Measurements from ENCODE around the gene THSD4. TPM values are rescaled to one million over a fixed set of nuclear protein-coding genes. Genes with fewer than 3 reads are reported as not detected.
"Not testable (repeated sequence)": the region's sequence is repeated elsewhere in the genome, so short reads cannot be mapped to it uniquely, and the experiment has no call there.

The THSD4 gene
- total RNA-seq, 2 donors from 2014 or later: 0.08 TPM; not detected in 1

DNA sequence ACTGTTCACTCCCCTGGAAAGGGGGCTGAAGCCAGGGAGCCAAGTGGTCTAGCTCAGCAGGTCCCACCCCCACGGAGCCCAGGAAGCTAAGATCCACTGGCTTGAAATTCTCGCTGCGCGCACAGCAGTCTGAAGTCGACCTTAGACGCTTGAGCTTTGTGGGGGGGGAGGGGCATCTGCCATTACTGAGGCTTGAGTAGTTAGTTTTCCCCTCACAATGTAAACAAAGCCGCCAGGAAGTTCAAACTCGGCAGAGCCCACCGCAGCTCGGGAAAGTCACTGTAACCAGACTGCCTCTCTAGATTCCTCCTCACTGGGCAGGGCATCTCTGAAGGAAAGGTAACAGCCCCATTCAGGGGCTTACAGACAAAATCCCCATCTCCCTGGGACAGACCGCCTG is 150.3 kb downstream of the THSD4 start:
- H3K27ac Mint-ChIP-seq; H3K36me3 Mint-ChIP-seq (ENCODE audit: low read depth); H3K4me3 Mint-ChIP-seq; ATAC-seq (replicated peaks); H3K4me1 Mint-ChIP-seq; H3K9me3 Mint-ChIP-seq: not testable (repeated sequence)
- H3K27me3 Mint-ChIP-seq: peaks cover 24% of the 10 kb centered on the region

DNA sequence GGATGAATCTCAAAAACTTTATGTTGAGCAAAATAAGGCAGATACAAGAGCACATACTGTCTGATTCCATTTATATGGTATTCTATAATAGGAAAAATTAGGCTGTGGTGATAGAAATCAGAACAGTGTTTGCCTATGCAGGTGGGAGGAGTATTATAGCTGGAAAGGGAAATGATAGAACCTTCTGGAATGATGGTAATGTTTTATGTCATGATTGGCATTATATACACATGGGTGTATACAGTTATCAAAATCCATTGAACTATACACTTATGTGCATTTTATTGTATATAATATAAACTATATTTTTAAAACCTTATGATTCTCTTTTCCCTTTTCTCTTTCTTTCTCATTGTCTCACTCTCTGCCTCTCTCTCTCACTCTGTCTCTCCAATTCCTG is 156.1 kb downstream of the THSD4 start:
- Mint-ChIP-seq H3K36me3 (ENCODE audit: low read depth) (no peaks in the 10 kb centered on the region), H3K4me3 (no peak overlapping the region), H3K27me3 (peaks cover 16% of the 10 kb centered on the region), H3K27ac (no peak overlapping the region), H3K9me3 (peaks cover 4% of the 10 kb centered on the region), H3K4me1 (no peaks in the 10 kb centered on the region)
- ATAC-seq (replicated peaks): no peak

DNA sequence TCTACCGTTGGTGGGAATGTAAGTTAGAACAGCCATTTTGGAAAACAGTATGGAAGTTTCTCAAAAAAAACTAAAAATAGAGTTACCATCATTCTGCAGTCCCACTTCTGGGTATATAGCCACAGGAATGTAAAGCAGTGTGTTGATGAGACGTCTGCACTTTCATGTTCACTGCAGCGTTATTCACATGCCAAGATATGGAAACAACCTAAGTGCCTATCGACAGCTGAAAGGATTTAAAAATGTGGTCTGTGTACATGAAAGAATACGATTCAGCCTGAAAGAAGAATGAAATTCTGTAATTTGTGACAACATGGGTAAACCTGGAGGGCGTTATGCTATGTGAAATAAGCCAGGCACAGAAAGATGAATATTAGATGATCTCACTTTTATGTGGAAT is 157.7 kb downstream of the THSD4 start:
- no peak overlapping the region for H3K27ac Mint-ChIP-seq

DNA sequence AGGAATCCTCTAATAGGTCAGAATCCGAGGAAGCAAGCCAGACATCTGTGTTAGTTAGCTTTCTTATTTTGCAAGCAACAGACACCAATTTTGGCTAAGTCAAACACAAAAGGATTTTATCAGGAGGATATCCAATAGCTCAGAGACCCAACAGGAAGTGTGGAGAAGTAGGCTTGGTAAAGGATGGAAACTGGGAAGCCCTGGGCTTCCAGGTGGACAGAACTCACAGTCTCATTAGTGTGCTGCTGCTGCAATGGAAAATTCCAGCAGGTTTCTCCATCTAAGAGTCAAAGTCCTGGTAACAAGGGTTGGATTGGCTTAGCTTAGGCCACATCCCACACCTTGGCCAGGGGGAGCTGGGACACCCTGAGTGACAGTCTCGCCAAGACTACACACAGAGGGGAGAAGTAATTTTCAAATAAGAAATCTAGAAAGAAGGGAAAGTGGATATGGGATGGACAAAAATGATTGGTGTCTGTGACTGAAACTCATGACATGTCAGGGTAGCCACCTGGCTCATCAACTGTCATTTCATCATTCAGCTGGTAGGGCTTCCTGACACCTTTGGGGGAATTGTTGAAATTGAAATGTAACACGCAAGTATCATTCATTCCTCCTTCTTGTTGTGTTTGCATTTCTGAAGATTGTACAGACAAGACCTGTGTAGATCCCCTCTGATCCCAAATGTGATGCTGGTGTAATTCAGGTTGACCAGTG is 158.6 kb downstream of the THSD4 start:
- H3K27ac Mint-ChIP-seq: no peak overlapping the region
- H3K27me3 Mint-ChIP-seq: no peaks in the 10 kb centered on the region
- no peak for ATAC-seq (replicated peaks)
- H3K36me3 Mint-ChIP-seq (ENCODE audit: low read depth): no peaks in the 10 kb centered on the region
- H3K4me3 Mint-ChIP-seq: no peak overlapping the region
- H3K9me3 Mint-ChIP-seq: no peaks in the 10 kb centered on the region
- H3K4me1 Mint-ChIP-seq: no peaks in the 10 kb centered on the region

More for the DNA sequence above, 157.7 kb downstream of the THSD4 start:
- no peaks in the 10 kb centered on the region for H3K9me3 Mint-ChIP-seq
- no peaks in the 10 kb centered on the region for H3K36me3 Mint-ChIP-seq (ENCODE audit: low read depth)
- no peaks in the 10 kb centered on the region for H3K4me1 Mint-ChIP-seq
- ATAC-seq (replicated peaks): no peak
- H3K27me3 Mint-ChIP-seq: peaks cover 5% of the 10 kb centered on the region
- no peak overlapping the region for H3K4me3 Mint-ChIP-seq

GRCh38 chr15:71274448-71274798 is 159.2 kb downstream of the THSD4 start:
- Mint-ChIP-seq H3K4me1 (no peaks in the 10 kb centered on the region), H3K36me3 (ENCODE audit: low read depth) (no peaks in the 10 kb centered on the region), H3K4me3 (no peak overlapping the region), H3K27me3 (no peaks in the 10 kb centered on the region), H3K9me3 (no peaks in the 10 kb centered on the region), H3K27ac (no peak overlapping the region)
- no peak for ATAC-seq (replicated peaks)

- Mint-ChIP-seq H3K4me3 (no peak overlapping the region), H3K9me3 (no peaks in the 10 kb centered on the region), H3K27ac (no peak overlapping the region), H3K4me1 (no peaks in the 10 kb centered on the region), H3K36me3 (ENCODE audit: low read depth) (no peaks in the 10 kb centered on the region), H3K27me3 (no peaks in the 10 kb centered on the region)
- no peak for ATAC-seq (replicated peaks)
Measured at GRCh38 chr15:71275098-71275497, 159.8 kb downstream of the THSD4 start.

GRCh38 chr15:71275566-71276335 is 160.5 kb downstream of the THSD4 start:
- ATAC-seq (replicated peaks): no peak
- Mint-ChIP-seq H3K27me3 (peaks cover 3% of the 10 kb centered on the region), H3K27ac (no peak overlapping the region), H3K9me3 (no peaks in the 10 kb centered on the region), H3K4me1 (no peaks in the 10 kb centered on the region), H3K36me3 (ENCODE audit: low read depth) (no peaks in the 10 kb centered on the region), H3K4me3 (no peak overlapping the region)

GRCh38 chr15:71276336-71276665 is 161.0 kb downstream of the THSD4 start:
- no peaks in the 10 kb centered on the region for H3K9me3 Mint-ChIP-seq
- peaks cover 3% of the 10 kb centered on the region for H3K27me3 Mint-ChIP-seq
- no peak for ATAC-seq (replicated peaks)
- H3K36me3 Mint-ChIP-seq (ENCODE audit: low read depth): no peaks in the 10 kb centered on the region
- no peaks in the 10 kb centered on the region for H3K4me1 Mint-ChIP-seq
- H3K27ac Mint-ChIP-seq: no peak overlapping the region
- no peak overlapping the region for H3K4me3 Mint-ChIP-seq

DNA sequence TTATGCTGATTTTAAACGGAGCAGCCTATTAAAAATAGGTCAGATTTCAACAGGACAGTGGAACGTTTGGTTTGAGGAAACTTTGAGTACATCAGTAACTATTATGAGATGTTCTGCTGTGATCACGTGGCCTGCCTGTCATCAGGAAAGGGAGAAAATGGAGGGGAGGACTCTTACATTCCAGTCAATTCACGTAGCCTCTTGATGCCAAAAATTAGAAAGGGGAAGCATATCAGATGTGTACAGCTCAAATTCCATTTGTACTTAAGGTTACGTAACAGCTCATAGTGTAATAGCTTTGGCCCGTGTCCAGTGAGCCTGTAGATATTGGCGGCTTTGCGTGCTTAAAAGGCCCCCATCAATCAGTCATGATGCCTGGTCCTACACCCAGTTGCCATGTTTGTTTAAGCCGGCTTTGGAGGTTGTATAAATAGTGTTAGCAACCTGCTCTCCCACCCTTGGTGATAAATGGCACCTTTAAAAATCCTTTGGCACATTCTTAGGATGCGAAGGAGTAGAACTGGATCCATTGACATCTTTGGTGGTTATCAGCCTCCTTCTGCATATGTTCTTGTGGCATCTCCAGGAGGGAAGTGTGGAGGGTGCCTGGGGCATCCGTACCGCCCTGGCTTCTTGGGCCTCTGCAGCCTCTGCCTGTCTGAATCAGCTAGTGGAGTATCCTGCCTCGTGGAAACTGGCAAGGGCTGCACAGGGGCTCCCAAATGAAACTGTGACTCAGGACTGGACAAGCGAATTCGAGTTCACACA is 163.9 kb downstream of the THSD4 start:
- H3K27me3 Mint-ChIP-seq: peaks cover 3% of the 10 kb centered on the region
- H3K9me3 Mint-ChIP-seq: no peaks in the 10 kb centered on the region
- no peaks in the 10 kb centered on the region for H3K36me3 Mint-ChIP-seq (ENCODE audit: low read depth)
- no peak overlapping the region for H3K27ac Mint-ChIP-seq
- H3K4me3 Mint-ChIP-seq: no peak overlapping the region
- ATAC-seq (replicated peaks): no peak
- H3K4me1 Mint-ChIP-seq: no peaks in the 10 kb centered on the region

GRCh38 chr15:71279757-71280141 is 164.5 kb downstream of the THSD4 start:
- H3K4me1 Mint-ChIP-seq: no peaks in the 10 kb centered on the region
- no peak overlapping the region for H3K27ac Mint-ChIP-seq
- H3K27me3 Mint-ChIP-seq: peaks cover 3% of the 10 kb centered on the region
- no peak for ATAC-seq (replicated peaks)
- H3K4me3 Mint-ChIP-seq: no peak overlapping the region
- no peaks in the 10 kb centered on the region for H3K9me3 Mint-ChIP-seq
- no peaks in the 10 kb centered on the region for H3K36me3 Mint-ChIP-seq (ENCODE audit: low read depth)

DNA sequence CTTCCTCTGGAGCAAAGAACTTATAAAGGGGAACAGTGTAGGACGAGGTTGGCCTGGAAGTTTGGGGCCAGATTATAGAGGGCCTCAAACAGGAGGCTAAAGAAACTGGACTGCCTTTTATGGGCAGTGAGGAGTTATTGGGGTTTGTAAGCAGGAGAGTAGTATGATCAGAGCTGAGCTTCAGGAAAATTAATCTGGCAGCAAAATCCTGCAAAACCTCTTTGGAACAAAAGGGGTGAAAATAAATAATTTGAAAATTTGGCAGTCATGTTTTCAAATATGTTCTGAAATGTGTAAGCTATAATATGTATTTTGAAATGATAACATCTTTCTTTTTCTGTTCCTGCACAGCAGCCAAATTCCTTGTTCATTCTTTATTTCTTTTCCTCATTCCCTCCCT is 164.9 kb downstream of the THSD4 start:
- no peaks in the 10 kb centered on the region for H3K9me3 Mint-ChIP-seq
- H3K27ac Mint-ChIP-seq: no peak overlapping the region
- H3K4me3 Mint-ChIP-seq: no peak overlapping the region
- no peak for ATAC-seq (replicated peaks)
- H3K27me3 Mint-ChIP-seq: peaks cover 3% of the 10 kb centered on the region
- no peaks in the 10 kb centered on the region for H3K36me3 Mint-ChIP-seq (ENCODE audit: low read depth)
- H3K4me1 Mint-ChIP-seq: no peaks in the 10 kb centered on the region

GRCh38 chr15:71281256-71281655 is 166.0 kb downstream of the THSD4 start:
- no peaks in the 10 kb centered on the region for H3K9me3 Mint-ChIP-seq
- H3K36me3 Mint-ChIP-seq (ENCODE audit: low read depth): no peaks in the 10 kb centered on the region
- ATAC-seq (replicated peaks): no peak
- no peak overlapping the region for H3K4me3 Mint-ChIP-seq
- peaks cover 3% of the 10 kb centered on the region for H3K27me3 Mint-ChIP-seq
- H3K4me1 Mint-ChIP-seq: no peaks in the 10 kb centered on the region
- H3K27ac Mint-ChIP-seq: no peak overlapping the region

- no peaks in the 10 kb centered on the region for H3K4me1 Mint-ChIP-seq
- no peaks in the 10 kb centered on the region for H3K9me3 Mint-ChIP-seq
- H3K27ac Mint-ChIP-seq: no peak overlapping the region
- ATAC-seq (replicated peaks): no peak
- no peaks in the 10 kb centered on the region for H3K36me3 Mint-ChIP-seq (ENCODE audit: low read depth)
- peaks cover 3% of the 10 kb centered on the region for H3K27me3 Mint-ChIP-seq
- no peak overlapping the region for H3K4me3 Mint-ChIP-seq
Measured at GRCh38 chr15:71282076-71282475, 166.8 kb downstream of the THSD4 start.

DNA sequence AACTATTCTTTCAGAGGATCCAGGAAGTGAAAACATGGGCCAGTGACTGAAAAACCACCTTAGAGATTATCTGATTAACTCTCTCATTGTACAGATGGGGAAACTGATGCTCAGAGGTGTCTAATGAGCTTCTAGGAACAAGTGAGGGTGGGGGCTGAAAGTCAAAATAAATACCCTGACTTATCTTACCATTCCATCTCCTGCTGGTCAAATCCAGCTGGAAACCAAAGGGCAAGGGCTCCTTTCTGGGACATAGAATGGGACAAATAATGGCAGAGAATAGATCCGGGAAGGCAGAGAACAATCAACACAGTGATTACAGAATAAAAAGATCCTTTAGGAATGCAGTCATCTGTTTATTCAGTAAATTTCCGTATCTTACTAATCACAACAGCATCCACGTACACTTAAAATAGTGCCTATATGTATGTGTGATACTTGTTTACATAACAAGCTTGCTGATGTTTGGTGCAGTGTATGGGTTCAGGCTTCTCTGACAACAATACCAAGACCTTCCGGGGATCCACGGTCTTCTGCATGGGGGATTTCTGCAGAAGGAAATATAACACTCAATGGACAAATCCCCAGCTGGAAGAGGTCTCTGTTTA is 173.2 kb downstream of the THSD4 start:
- Mint-ChIP-seq H3K4me1 (peaks cover 11% of the 10 kb centered on the region), H3K4me3 (no peak overlapping the region), H3K27me3 (no peaks in the 10 kb centered on the region), H3K27ac (no peak overlapping the region), H3K36me3 (ENCODE audit: low read depth) (no peaks in the 10 kb centered on the region), H3K9me3 (no peaks in the 10 kb centered on the region)
- no peak for ATAC-seq (replicated peaks)

All from activated T-helper 17 cell treated with anti-CD3 and anti-CD28 coated beads, Interleukin-2, amount 50 U/mL, for 72 hours (primary cell).